SK-N-SH treated with all-trans-retinoic acid at 6 μM for 48 hours (cell line): Measurements from ENCODE around the gene MPST.

Experiments
- ATAC-seq: fragments of 200-7000 bp; cut with Tn5 transposase; 3 replicates; pipeline ENCODE4 v1.9.1; 2020; ENCODE audit warnings: mild to moderate bottlenecking, moderate library complexity
- ARNTL ChIP-seq: fragments of 450-650 bp; formaldehyde crosslinking; IDR thresholded peaks from 2 replicates; pipeline ENCODE4 v1.5.0; 2020; ENCODE audit warnings: low read depth, mild to moderate bottlenecking, moderate library complexity, borderline replicate concordance
- BACH2 ChIP-seq: fragments of 250-450 bp; sonication (Bioruptor Pico); IDR thresholded peaks from 2 replicates; pipeline ENCODE4 v1.9.0; 2021; ENCODE audit warnings: mild to moderate bottlenecking, borderline replicate concordance
- CSDC2 ChIP-seq: fragments of 250-450 bp; sonication (Bioruptor Pico); IDR thresholded peaks from 2 replicates; pipeline ENCODE4 v1.5.0; 2020; ENCODE audit warnings: mild to moderate bottlenecking, moderate library complexity
- ESRRG ChIP-seq: fragments of 250-450 bp; sonication (Bioruptor Pico); IDR thresholded peaks from 2 replicates; pipeline ENCODE4 v1.6.1; 2021; ENCODE audit warnings: mild to moderate bottlenecking
- GLIS3 ChIP-seq: fragments of 250-450 bp; sonication (Bioruptor Pico); IDR thresholded peaks from 2 replicates; pipeline ENCODE4 v1.5.0; 2020; ENCODE audit warnings: mild to moderate bottlenecking, moderate library complexity
- ISL1 ChIP-seq: fragments of 250-450 bp; sonication (Bioruptor Pico); IDR thresholded peaks from 2 replicates; pipeline ENCODE4 v2.1.2; 2022; ENCODE audit warnings: mild to moderate bottlenecking, moderate library complexity
- OSR1 ChIP-seq: fragments of 250-450 bp; sonication (Bioruptor Pico); IDR thresholded peaks from 2 replicates; pipeline ENCODE4 v1.8.0; 2022; ENCODE audit warnings: moderate library complexity, mild to moderate bottlenecking, inconsistent platforms
- PPARA ChIP-seq: fragments of 250-450 bp; sonication (Bioruptor Pico); IDR thresholded peaks from 2 replicates; pipeline ENCODE4 v1.5.0; 2020; ENCODE audit warnings: mild to moderate bottlenecking, borderline replicate concordance
- RARB ChIP-seq: fragments of 250-450 bp; sonication (Bioruptor Pico); IDR thresholded peaks from 2 replicates; pipeline ENCODE4 v1.8.0; 2021; ENCODE audit warnings: mild to moderate bottlenecking, moderate library complexity
- SNAI2 ChIP-seq: fragments of 250-450 bp; sonication (Bioruptor Pico); IDR thresholded peaks from 2 replicates; pipeline ENCODE4 v1.5.0; 2020; ENCODE audit warnings: mild to moderate bottlenecking, moderate library complexity
- TCF4 ChIP-seq: fragments of 250-450 bp; sonication (Bioruptor Pico); IDR thresholded peaks from 2 replicates; pipeline ENCODE4 v1.8.0; 2021; ENCODE audit warnings: mild to moderate bottlenecking, moderate library complexity, borderline replicate concordance
- TOX ChIP-seq: fragments of 250-450 bp; sonication (Bioruptor Pico); IDR thresholded peaks from 2 replicates; pipeline ENCODE4 v1.8.0; 2021; ENCODE audit warnings: mild to moderate bottlenecking, moderate library complexity, borderline replicate concordance
- ZC3H10 ChIP-seq: fragments of 250-450 bp; sonication (Bioruptor Pico); IDR thresholded peaks from 2 replicates; pipeline ENCODE4 v1.5.1; 2021; ENCODE audit warnings: mild to moderate bottlenecking, moderate library complexity
- ZFP3 ChIP-seq: fragments of 250-450 bp; sonication (Bioruptor Pico); IDR thresholded peaks from 2 replicates; pipeline ENCODE4 v1.5.0; 2020; ENCODE audit warnings: mild to moderate bottlenecking, moderate library complexity
- ZNF565 ChIP-seq: fragments of 450-650 bp; formaldehyde crosslinking; conservative IDR thresholded peaks from 2 replicates; pipeline ENCODE4 v1.5.0; 2020; ENCODE audit warnings: low read depth, mild to moderate bottlenecking, moderate library complexity
- ZNF70 ChIP-seq: fragments of 450-650 bp; formaldehyde crosslinking; IDR thresholded peaks from 2 replicates; pipeline ENCODE4 v1.5.0; 2020; ENCODE audit warnings: mild to moderate bottlenecking, moderate library complexity
- ZNF8 ChIP-seq: fragments of 450-650 bp; formaldehyde crosslinking; IDR thresholded peaks from 2 replicates; pipeline ENCODE4 v1.5.0; 2020; ENCODE audit warnings: mild to moderate bottlenecking, moderate library complexity
- TF ChIP-seq, protein P1 (sequence below): fragments of 250-450 bp; sonication (Bioruptor Pico); IDR thresholded peaks from 2 replicates; pipeline ENCODE4 v1.5.1; 2021; ENCODE audit warnings: mild to moderate bottlenecking, moderate library complexity
- TF ChIP-seq, protein P2 (sequence below): fragments of 250-450 bp; sonication (Bioruptor Pico); IDR thresholded peaks from 2 replicates; pipeline ENCODE4 v1.8.0; 2020; ENCODE audit warnings: mild to moderate bottlenecking, moderate library complexity, borderline replicate concordance
- TF ChIP-seq, protein P3 (sequence below): fragments of 250-450 bp; sonication (Bioruptor Pico); IDR thresholded peaks from 2 replicates; pipeline ENCODE4 v1.5.1; 2020; ENCODE audit warnings: low read depth, mild to moderate bottlenecking, moderate library complexity
- TF ChIP-seq, protein P4 (sequence below): fragments of 250-450 bp; sonication (Bioruptor Pico); IDR thresholded peaks from 2 replicates; pipeline ENCODE4 v1.5.0; 2020; ENCODE audit warnings: mild to moderate bottlenecking, moderate library complexity
- TF ChIP-seq, protein P5 (sequence below): fragments of 250-450 bp; sonication (Bioruptor Pico); IDR thresholded peaks from 2 replicates; pipeline ENCODE4 v1.8.0; 2021; ENCODE audit warnings: low read depth, mild to moderate bottlenecking, moderate library complexity, borderline replicate concordance

Gene MPST

DNA sequence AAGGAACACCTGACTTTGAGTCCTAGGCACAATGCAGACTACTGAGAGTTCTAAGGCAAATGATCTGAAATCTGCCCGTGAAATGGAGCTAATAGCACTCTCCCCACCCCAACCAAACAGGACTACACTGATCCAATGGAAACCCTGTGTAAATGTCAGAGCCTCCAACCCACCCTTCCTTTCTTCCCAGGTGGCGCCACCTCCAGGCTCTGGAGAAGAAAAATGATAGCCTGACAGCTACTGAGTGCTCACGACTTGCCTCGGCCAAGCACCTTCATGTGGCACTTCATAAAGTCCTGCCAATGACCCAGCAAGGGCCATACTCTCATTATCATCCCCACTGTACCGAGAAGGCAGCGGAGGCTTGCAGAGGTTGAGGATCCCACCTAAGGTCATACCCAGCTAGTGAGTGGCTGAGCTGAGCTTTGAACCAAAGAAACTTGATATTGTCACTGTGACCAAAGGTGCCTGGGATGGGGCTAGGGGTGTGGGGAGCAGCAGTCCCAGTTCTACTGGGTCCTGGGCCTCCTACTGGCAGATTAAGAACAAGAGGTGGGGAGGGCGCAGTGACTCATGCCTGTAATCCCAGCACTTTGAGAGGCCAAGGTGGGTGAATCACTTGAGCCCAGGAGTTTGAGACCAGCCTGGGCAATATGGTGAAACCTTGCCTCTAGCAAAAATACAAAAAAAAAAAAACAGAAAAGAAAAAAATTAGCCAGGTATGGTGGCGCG lies 20.8 kb upstream of the MPST start:
- peak; percentile 34; the same call in 1 of the 3 replicates for ATAC-seq
- TF ChIP-seq TOX = no peak
- no peak for TF ChIP-seq ZNF565 (CRISPR knock-in tag)
- TF ChIP-seq TCF4 (CRISPR knock-in tag) = no peak
- TF ChIP-seq PPARA (CRISPR knock-in tag) = no peak
- no peak for TF ChIP-seq ZFP3
- TF ChIP-seq, protein P1, sequence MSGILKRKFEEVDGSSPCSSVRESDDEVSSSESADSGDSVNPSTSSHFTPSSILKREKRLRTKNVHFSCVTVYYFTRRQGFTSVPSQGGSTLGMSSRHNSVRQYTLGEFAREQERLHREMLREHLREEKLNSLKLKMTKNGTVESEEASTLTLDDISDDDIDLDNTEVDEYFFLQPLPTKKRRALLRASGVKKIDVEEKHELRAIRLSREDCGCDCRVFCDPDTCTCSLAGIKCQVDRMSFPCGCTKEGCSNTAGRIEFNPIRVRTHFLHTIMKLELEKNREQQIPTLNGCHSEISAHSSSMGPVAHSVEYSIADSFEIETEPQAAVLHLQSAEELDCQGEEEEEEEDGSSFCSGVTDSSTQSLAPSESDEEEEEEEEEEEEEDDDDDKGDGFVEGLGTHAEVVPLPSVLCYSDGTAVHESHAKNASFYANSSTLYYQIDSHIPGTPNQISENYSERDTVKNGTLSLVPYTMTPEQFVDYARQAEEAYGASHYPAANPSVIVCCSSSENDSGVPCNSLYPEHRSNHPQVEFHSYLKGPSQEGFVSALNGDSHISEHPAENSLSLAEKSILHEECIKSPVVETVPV (CRISPR knock-in tag) = no peak
- no peak for TF ChIP-seq ZNF70 (CRISPR knock-in tag)
- no peak for TF ChIP-seq CSDC2 (CRISPR knock-in tag)
- no peak for TF ChIP-seq ZNF8
- no peak for TF ChIP-seq ISL1 (CRISPR knock-in tag)
- TF ChIP-seq GLIS3 = no peak
- TF ChIP-seq, protein P2, sequence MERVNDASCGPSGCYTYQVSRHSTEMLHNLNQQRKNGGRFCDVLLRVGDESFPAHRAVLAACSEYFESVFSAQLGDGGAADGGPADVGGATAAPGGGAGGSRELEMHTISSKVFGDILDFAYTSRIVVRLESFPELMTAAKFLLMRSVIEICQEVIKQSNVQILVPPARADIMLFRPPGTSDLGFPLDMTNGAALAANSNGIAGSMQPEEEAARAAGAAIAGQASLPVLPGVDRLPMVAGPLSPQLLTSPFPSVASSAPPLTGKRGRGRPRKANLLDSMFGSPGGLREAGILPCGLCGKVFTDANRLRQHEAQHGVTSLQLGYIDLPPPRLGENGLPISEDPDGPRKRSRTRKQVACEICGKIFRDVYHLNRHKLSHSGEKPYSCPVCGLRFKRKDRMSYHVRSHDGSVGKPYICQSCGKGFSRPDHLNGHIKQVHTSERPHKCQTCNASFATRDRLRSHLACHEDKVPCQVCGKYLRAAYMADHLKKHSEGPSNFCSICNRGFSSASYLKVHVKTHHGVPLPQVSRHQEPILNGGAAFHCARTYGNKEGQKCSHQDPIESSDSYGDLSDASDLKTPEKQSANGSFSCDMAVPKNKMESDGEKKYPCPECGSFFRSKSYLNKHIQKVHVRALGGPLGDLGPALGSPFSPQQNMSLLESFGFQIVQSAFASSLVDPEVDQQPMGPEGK (CRISPR knock-in tag) = no peak
- no peak for TF ChIP-seq ZC3H10 (CRISPR knock-in tag)
- no peak for TF ChIP-seq ESRRG
- TF ChIP-seq RARB (CRISPR knock-in tag) = no peak
- no peak for TF ChIP-seq OSR1 (CRISPR knock-in tag)
- TF ChIP-seq, protein P3, sequence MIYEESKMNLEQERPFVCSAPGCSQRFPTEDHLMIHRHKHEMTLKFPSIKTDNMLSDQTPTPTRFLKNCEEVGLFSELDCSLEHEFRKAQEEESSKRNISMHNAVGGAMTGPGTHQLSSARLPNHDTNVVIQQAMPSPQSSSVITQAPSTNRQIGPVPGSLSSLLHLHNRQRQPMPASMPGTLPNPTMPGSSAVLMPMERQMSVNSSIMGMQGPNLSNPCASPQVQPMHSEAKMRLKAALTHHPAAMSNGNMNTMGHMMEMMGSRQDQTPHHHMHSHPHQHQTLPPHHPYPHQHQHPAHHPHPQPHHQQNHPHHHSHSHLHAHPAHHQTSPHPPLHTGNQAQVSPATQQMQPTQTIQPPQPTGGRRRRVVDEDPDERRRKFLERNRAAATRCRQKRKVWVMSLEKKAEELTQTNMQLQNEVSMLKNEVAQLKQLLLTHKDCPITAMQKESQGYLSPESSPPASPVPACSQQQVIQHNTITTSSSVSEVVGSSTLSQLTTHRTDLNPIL (CRISPR knock-in tag) = no peak

DNA sequence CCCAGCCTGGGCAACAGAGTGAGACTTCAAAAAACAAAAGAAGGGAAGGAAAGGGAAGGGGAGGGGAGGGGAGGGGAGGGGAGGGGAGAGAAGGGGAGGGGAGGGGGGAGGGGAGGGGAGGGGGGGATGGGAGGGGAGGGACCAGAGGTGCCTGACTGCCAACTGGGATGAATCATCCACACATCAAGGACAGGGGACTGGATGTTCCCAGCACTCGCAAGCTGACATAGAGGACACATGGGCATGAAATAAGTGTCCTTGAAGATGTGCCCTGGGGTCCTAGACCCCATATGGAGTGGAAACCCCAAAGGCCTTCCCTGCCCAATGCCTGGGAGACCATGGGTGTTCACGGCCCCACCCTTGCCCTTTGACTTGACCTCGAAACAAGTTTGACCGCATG lies 20.1 kb upstream of the MPST start:
- no peak for ATAC-seq
- no peak for TF ChIP-seq BACH2
- TF ChIP-seq ZFP3 = no peak
- no peak for TF ChIP-seq ZNF565 (CRISPR knock-in tag)
- no peak for TF ChIP-seq TCF4 (CRISPR knock-in tag)
- no peak for TF ChIP-seq ZNF70 (CRISPR knock-in tag)
- TF ChIP-seq, protein P4, sequence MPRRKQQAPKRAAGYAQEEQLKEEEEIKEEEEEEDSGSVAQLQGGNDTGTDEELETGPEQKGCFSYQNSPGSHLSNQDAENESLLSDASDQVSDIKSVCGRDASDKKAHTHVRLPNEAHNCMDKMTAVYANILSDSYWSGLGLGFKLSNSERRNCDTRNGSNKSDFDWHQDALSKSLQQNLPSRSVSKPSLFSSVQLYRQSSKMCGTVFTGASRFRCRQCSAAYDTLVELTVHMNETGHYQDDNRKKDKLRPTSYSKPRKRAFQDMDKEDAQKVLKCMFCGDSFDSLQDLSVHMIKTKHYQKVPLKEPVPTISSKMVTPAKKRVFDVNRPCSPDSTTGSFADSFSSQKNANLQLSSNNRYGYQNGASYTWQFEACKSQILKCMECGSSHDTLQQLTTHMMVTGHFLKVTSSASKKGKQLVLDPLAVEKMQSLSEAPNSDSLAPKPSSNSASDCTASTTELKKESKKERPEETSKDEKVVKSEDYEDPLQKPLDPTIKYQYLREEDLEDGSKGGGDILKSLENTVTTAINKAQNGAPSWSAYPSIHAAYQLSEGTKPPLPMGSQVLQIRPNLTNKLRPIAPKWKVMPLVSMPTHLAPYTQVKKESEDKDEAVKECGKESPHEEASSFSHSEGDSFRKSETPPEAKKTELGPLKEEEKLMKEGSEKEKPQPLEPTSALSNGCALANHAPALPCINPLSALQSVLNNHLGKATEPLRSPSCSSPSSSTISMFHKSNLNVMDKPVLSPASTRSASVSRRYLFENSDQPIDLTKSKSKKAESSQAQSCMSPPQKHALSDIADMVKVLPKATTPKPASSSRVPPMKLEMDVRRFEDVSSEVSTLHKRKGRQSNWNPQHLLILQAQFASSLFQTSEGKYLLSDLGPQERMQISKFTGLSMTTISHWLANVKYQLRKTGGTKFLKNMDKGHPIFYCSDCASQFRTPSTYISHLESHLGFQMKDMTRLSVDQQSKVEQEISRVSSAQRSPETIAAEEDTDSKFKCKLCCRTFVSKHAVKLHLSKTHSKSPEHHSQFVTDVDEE (CRISPR knock-in tag) = no peak
- no peak for TF ChIP-seq CSDC2 (CRISPR knock-in tag)
- TF ChIP-seq GLIS3 = no peak
- no peak for TF ChIP-seq ARNTL (CRISPR knock-in tag)
- no peak for TF ChIP-seq RARB (CRISPR knock-in tag)
- no peak for TF ChIP-seq ESRRG
- no peak for TF ChIP-seq PPARA (CRISPR knock-in tag)
- TF ChIP-seq SNAI2 (CRISPR knock-in tag) = no peak
- TF ChIP-seq, protein P2 (CRISPR knock-in tag) = no peak
- TF ChIP-seq, protein P5, sequence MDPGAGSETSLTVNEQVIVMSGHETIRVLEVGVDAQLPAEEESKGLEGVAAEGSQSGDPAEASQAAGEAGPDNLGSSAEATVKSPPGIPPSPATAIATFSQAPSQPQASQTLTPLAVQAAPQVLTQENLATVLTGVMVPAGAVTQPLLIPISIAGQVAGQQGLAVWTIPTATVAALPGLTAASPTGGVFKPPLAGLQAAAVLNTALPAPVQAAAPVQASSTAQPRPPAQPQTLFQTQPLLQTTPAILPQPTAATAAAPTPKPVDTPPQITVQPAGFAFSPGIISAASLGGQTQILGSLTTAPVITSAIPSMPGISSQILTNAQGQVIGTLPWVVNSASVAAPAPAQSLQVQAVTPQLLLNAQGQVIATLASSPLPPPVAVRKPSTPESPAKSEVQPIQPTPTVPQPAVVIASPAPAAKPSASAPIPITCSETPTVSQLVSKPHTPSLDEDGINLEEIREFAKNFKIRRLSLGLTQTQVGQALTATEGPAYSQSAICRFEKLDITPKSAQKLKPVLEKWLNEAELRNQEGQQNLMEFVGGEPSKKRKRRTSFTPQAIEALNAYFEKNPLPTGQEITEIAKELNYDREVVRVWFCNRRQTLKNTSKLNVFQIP (CRISPR knock-in tag) = no peak
